ENCODE results near the gene SRSF12. TPM values are rescaled to one million over a fixed set of nuclear protein-coding genes. Genes with fewer than 3 reads are reported as not detected.

Gene SRSF12
- total RNA-seq = 1 to 10 TPM in 2 of 4 donors, under 1 TPM in 2; 0.74 to 1.4 (median 1.1) TPM

DNA sequence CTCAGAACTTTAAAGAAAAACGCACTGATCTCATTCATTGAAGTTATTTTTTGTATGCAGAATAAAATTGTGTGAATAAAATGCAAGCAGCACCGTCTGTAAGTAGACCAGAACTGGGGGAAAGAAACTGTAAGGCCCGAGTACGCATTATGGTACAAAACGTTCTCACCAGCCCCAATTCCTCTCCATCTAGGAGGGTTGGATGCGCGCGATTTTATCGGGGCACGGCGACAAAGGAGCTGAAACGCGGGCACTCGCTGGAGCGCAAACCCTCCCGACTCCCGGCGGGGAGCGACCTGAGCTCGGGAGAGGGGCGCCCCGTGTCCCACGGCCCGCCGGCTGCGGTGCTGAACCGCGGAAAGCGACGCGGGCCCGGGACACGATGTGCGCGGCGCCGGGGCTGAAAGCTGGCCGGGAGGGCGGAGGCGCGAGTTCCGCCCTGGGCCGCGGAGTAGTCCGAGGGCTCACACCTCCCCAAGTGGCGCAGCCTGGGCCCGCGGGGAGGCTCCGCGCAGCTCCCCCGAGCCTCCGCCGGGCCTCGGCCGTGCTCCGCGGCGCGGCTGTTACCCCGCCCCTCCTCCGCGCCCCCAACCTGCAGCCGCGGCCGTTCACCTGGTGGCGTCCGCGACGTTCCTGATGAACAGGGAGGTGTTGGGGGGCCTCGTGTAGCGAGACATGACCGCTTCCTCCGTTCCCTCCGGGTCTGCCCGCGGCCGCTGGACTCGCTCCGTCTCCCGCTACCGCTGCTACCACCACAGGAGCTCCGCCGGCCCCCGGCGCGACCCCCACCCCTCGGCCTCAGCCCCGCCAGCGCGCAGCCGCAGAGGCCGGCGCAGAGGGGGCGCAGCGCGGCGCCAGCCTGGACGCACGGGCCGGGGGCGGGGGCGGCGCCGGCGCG lies at the start of gene SRSF12:
SRSF12 (minus strand) TSS at position 861 of the 898 bp plus-strand sequence; CDS start at position 677, 184 bp downstream.
- no peaks in the 10 kb centered on the region for H3K27me3 ChIP-seq
- TF ChIP-seq POLR2AphosphoS5 (IDR thresholded peaks at IDR 0.05) (no peak), CTCF (IDR thresholded peaks at IDR 0.05) (peak in 2 of 4 experiments; percentile 25 to 29)
- no peaks in the 10 kb centered on the region for H3K9me3 ChIP-seq
- WGBS, 2 donors (ENCODE audit: low coverage in 1 of 2) = 0 to 2% methylated on average over 2 to 8 of the region's 106 CpGs
- H3K27ac ChIP-seq = peak within 1 kb of the TSS in 3 of 4 donors; percentile 46 to 84 (median 50)
- H3K4me1 ChIP-seq = peaks cover 0 to 22% (median 0%) of the 10 kb centered on the region in 3 donors
- peak within 1 kb of the TSS; percentile 78 to 83 for H3K4me3 ChIP-seq
- H3K36me3 ChIP-seq = no peaks in the 10 kb centered on the region
- ATAC-seq = peak; percentile 82

DNA sequence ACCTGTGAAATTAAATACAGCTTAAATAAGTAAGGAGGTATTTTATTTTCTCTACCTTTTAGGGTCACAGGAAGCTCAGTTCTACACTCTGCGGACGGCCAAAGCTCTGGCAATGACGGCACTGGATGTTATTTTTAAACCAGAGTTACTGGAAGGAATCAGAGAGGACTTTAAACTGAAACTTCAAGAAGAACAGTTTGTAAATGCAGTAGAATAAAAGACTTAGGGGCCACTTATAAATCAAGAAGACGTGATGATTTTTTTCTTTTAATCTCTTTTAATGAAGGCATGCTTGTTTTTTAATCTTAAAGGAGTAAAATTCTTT lies 44.1 kb upstream of the SRSF12 start:
- no peaks in the 10 kb centered on the region for H3K27me3 ChIP-seq
- ATAC-seq = peak; percentile 91
- peaks cover 0 to 29% of the 10 kb centered on the region in 2 donors for H3K36me3 ChIP-seq
- no peaks in the 10 kb centered on the region for H3K9me3 ChIP-seq
- TF ChIP-seq CTCF (IDR thresholded peaks at IDR 0.05) (no peak), POLR2A (IDR thresholded peaks at IDR 0.05) (no peak), EP300 (IDR thresholded peaks at IDR 0.05) (no peak), POLR2AphosphoS5 (IDR thresholded peaks at IDR 0.05) (peak; percentile 74)
- peaks cover 3 to 53% (median 3%) of the 10 kb centered on the region in 3 donors for H3K4me1 ChIP-seq
- 23 to 26% methylated on average over 2 to 4 of the region's 4 CpGs for WGBS, 2 donors (ENCODE audit: low coverage in 1 of 2)
- peak overlapping the region in 1 of 2 donors; percentile 23 for H3K4me3 ChIP-seq
- H3K27ac ChIP-seq = peak overlapping the region; percentile 88 to 95 (median 90)

DNA sequence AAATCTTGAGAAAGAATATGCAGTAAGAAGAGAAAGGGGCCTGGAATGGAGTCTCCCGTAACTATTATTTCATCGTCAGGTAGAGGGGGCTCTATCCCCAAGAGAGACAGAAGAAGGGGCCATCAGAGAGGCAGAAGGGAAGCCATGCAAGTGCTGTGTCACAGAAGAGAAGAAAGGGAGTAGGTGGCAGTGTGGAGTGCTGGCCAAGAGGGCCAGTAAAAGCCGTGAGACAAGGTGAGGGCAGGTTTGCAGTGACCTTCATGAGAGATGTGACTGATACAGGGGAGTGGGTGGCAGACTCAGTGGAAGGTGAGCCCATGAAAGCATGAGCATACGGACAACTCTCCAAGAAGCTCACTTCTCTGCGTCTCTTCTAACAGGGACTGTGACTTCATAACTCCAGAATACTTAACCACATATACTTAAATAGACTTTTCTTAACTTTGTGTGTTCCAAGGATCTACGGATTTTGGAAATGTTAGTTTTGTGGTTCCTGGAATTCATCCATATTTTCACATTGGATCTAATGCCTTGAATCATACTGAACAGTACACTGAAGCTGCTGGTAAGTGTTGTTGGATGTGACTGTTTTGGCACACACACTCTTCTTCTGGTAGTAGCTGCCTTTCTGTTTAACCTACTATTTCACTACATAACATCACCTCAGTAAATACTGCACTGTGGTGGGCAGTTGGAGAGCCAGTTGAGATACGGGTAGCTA lies 43.6 kb upstream of the SRSF12 start:
- peak overlapping the region in 1 of 2 donors; percentile 23 for H3K4me3 ChIP-seq
- WGBS, 2 donors (ENCODE audit: low coverage in 1 of 2) = 47 to 56% methylated on average over 7 of the region's 7 CpGs
- peak; percentile 75 for ATAC-seq
- peak overlapping the region; percentile 88 to 95 (median 90) for H3K27ac ChIP-seq
- peaks cover 3 to 53% (median 3%) of the 10 kb centered on the region in 3 donors for H3K4me1 ChIP-seq
- H3K36me3 ChIP-seq = peaks cover 0 to 29% of the 10 kb centered on the region in 2 donors
- no peaks in the 10 kb centered on the region for H3K27me3 ChIP-seq
- no peaks in the 10 kb centered on the region for H3K9me3 ChIP-seq
- TF ChIP-seq POLR2A (IDR thresholded peaks at IDR 0.05) = no peak
- no peak for TF ChIP-seq CTCF (IDR thresholded peaks at IDR 0.05)
- TF ChIP-seq POLR2AphosphoS5 (IDR thresholded peaks at IDR 0.05) = peak; percentile 77

GRCh38 chr6:89160331-89161092 lies 42.6 kb upstream of the SRSF12 start:
- Histone ChIP-seq H3K27ac (peak overlapping the region; percentile 88 to 95 (median 90)), H3K27me3 (no peaks in the 10 kb centered on the region), H3K4me3 (no peak overlapping the region), H3K4me1 (peaks cover 3 to 53% (median 3%) of the 10 kb centered on the region in 3 donors), H3K36me3 (peaks cover 0 to 28% of the 10 kb centered on the region in 2 donors), H3K9me3 (no peaks in the 10 kb centered on the region)
- WGBS, 2 donors (ENCODE audit: low coverage in 1 of 2) = 82 to 94% methylated on average over 3 to 4 of the region's 4 CpGs
- no peak for ATAC-seq
- TF ChIP-seq POLR2A (IDR thresholded peaks at IDR 0.05) (no peak), CTCF (IDR thresholded peaks at IDR 0.05) (no peak), POLR2AphosphoS5 (IDR thresholded peaks at IDR 0.05) (no peak), EP300 (IDR thresholded peaks at IDR 0.05) (no peak)
